8988T (cell line): ENCODE results near the gene OAS3.

ENCODE experiments used
- DNase-seq: peaks from one replicate; pipeline ENCODE4 v3.0.0; 2011

OAS3 gene

DNA sequence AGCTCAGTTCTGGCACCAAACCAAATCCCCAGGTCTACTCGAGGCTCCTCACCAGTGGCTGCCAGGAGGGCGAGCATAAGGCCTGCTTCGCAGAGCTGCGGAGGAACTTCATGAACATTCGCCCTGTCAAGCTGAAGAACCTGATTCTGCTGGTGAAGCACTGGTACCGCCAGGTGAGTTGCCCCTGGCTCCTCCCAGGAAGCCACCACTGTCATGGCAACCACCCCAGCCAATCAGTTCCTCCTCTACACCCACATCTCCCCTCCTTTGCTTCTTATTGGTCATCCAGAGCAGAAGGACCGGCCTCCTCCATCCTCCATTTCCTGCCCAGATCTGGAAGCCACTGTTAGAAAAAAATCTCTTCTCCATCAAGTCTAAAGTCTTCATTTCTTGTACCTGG lies 22.8 kb downstream of the OAS3 start:
- DNase-seq = no peak

DNA sequence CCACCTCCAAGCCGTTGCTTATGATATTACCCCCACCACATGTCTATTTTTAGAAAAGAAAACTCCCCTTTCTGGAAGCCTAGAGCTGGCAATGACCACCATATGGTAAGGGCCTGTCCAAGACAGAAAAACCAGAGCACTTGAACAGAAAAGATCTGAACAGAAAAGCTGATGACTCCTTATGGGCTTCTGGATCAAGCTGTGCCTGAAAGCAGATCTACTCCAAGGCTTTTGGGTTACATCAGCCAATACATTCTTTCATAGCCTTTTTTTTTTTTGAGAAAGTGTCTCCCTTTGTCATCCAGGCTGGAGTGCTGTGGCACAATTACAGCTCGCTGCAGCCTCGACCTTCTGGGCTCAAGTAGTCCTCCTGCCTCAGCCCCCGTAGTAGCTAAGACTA lies 23.3 kb downstream of the OAS3 start:
- DNase-seq = no peak

DNA sequence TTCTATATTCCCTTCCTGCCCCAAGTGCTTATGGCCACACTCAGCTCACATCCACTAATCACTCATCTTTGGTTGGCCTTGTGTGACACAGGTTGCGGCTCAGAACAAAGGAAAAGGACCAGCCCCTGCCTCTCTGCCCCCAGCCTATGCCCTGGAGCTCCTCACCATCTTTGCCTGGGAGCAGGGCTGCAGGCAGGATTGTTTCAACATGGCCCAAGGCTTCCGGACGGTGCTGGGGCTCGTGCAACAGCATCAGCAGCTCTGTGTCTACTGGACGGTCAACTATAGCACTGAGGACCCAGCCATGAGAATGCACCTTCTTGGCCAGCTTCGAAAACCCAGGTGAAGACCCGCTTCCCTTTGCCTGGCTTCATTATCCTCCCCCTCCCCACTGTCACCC lies 24.3 kb downstream of the OAS3 start:
- DNase-seq = no peak

DNA sequence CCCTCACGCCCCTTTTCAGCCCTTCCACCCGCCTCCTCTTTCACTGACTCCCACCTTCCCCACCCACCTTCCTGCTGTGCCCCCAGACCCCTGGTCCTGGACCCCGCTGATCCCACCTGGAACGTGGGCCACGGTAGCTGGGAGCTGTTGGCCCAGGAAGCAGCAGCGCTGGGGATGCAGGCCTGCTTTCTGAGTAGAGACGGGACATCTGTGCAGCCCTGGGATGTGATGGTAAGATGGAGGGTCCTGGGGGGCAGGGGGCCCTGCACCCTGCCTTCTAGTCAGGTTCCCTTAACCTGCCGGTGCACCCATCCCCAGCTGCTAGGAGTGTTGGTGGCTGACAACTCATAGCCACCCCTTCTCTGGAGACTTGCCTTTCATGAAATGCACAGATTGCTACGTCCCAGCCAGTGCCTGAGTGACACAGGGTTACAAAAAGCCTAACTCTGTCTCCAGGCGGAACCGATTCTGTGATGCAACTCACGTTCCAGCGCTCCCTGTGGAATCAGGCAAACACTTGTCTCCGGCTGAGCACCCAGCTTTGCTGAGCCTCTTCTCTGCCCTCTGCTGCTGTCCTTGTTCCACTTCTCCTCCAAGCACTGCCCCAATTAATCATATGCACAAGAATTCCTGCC lies 25.1 kb downstream of the OAS3 start:
- DNase-seq = no peak

DNA sequence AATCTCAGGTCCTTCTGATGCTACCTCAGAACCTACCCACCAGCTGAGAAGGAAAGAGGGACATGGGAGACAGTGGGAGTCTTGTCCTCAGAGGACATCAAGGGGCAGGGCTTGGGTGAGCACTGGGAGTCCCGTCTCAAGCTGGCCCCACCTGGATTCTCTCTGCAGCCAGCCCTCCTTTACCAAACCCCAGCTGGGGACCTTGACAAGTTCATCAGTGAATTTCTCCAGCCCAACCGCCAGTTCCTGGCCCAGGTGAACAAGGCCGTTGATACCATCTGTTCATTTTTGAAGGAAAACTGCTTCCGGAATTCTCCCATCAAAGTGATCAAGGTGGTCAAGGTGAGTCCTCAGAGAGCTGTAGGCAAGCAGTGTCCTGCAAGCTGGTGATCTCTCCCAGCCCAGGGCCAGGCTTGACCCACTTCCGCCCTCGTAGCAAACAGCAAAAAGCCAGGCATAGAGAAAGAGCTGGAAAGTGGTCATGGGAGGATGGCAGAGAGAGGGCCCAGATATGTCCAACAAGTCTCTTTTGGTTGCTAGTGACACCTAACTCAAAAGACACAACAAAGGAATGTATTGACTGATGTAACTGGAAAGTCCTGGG lies 25.9 kb downstream of the OAS3 start:
- DNase-seq = no peak

DNA sequence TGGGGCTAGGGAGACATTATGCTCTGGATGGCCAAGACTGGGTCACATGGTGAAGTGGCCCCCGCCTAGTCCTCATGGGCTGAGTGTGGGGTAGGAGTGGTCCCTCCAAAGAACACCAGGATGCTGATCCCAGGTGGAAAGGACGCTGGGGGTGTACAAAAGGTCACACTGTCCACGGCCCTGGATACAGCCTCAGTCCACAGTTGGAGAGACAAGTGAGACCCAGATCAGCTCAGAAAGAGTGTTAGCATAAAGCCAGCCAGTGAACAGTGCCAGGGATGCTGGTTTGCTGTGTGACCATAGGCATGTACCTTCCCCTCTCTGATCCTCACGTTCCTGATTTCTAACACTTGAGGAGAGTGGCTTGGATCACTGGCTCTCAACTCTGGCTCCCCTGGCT lies 26.6 kb downstream of the OAS3 start:
- no peak for DNase-seq

DNA sequence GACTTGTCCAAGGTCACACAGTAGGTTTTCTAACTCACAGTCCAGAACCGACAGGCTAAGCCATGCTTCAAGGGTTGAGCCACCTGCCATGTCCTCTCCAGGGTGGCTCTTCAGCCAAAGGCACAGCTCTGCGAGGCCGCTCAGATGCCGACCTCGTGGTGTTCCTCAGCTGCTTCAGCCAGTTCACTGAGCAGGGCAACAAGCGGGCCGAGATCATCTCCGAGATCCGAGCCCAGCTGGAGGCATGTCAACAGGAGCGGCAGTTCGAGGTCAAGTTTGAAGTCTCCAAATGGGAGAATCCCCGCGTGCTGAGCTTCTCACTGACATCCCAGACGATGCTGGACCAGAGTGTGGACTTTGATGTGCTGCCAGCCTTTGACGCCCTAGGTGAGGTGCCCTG lies 27.4 kb downstream of the OAS3 start:
- DNase-seq = no peak

DNA sequence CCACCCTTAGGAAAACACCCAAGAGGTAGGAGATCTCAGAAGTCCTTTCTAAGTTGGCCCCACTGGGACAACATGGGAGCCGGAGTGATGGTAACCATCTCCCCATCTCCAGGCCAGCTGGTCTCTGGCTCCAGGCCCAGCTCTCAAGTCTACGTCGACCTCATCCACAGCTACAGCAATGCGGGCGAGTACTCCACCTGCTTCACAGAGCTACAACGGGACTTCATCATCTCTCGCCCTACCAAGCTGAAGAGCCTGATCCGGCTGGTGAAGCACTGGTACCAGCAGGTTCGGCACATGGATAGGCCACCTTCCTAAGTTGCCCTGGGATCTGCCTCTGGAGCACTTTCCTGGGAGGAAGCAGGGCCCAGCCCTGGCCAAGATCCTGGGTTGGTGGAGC lies 29.0 kb downstream of the OAS3 start:
- no peak for DNase-seq

DNA sequence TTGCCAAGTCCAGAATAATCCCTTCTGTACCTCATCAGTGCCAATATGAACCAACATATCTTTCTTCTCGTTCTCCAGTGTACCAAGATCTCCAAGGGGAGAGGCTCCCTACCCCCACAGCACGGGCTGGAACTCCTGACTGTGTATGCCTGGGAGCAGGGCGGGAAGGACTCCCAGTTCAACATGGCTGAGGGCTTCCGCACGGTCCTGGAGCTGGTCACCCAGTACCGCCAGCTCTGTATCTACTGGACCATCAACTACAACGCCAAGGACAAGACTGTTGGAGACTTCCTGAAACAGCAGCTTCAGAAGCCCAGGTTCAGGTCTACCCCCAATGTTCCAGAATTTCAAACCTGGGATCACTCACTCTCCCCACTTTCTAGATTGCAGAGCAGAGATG lies 29.6 kb downstream of the OAS3 start:
- DNase-seq = no peak

DNA sequence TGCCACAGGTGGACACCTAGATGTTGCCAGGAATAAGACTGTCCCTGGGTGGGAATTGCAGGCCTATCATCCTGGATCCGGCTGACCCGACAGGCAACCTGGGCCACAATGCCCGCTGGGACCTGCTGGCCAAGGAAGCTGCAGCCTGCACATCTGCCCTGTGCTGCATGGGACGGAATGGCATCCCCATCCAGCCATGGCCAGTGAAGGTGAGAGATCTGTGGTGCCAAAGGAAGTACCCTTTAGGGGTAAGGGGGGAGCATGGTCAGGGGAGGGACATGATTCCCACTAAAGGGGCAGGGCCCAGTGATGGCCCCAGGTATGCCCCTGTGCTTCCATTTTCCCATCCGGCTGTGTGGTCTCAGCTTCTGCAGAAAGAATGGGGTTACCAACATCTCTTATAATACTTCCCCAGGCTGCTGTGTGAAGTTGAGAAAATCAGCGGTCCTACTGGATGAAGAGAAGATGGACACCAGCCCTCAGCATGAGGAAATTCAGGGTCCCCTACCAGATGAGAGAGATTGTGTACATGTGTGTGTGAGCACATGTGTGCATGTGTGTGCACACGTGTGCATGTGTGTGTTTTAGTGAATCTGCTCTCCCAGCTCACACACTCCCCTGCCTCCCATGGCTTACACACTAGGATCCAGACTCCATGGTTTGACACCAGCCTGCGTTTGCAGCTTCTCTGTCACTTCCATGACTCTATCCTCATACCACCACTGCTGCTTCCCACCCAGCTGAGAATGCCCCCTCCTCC lies 31.5 kb downstream of the OAS3 start:
- no peak for DNase-seq

DNA sequence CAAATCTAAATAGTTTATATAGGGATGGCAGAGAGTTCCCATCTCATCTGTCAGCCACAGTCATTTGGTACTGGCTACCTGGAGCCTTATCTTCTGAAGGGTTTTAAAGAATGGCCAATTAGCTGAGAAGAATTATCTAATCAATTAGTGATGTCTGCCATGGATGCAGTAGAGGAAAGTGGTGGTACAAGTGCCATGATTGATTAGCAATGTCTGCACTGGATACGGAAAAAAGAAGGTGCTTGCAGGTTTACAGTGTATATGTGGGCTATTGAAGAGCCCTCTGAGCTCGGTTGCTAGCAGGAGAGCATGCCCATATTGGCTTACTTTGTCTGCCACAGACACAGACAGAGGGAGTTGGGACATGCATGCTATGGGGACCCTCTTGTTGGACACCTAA lies 32.1 kb downstream of the OAS3 start:
- no peak for DNase-seq

DNA sequence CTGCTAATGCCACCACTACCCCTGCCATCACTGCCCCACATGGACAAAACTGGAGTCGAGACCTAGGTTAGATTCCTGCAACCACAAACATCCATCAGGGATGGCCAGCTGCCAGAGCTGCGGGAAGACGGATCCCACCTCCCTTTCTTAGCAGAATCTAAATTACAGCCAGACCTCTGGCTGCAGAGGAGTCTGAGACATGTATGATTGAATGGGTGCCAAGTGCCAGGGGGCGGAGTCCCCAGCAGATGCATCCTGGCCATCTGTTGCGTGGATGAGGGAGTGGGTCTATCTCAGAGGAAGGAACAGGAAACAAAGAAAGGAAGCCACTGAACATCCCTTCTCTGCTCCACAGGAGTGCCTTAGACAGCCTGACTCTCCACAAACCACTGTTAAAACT lies 33.0 kb downstream of the OAS3 start:
- no peak for DNase-seq

DNA sequence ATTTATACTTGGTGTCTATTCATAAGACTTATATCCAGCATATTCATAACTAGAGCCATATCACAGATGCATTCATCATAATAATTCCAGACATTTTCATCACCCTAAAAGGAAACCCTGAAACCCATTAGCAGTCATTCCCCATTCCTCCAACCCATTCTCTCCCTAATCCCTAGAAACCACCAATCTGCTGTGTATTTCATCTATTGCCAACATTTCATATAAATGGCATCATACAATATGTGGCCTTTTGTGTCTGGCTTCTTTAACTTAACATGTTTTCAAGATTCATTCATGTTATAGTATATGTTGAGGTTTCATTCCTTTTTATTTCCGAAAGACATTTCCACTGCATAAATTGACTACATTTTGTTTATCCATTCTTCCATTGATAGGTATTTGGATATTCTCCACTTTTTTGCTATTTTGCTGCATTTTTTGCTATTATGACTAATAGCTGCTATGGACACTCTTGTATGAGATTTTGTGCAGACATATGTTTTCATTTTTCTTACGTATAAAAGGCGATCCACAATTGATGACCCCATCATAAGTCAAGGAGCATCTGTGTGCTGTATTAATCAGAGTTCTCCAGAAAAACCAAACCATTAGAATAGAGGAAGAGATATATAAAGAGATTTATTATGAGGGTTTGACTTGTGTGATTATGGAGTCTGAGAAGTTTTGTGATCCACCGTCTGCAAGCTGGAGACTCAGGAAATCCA lies 34.9 kb downstream of the OAS3 start:
- no peak for DNase-seq

DNA sequence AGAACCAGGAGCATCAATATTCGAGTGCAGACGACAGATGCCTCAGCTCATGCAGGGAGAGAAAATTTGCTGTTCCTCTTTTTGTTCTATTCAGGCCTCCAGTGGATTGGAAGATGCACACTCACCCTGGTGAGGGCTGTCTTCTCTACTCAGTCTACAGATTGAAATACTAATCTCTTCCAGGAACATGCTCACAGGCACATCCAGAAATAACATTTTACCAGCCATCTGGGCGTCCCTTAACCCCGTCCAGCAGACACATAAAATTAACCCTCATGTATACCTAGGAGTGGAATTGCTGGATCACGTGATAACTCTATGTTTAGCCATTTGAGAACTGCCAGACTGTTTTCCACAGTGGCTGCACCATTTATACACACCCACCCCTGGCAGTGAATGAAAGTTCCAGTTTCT lies 35.6 kb downstream of the OAS3 start:
- no peak for DNase-seq

DNA sequence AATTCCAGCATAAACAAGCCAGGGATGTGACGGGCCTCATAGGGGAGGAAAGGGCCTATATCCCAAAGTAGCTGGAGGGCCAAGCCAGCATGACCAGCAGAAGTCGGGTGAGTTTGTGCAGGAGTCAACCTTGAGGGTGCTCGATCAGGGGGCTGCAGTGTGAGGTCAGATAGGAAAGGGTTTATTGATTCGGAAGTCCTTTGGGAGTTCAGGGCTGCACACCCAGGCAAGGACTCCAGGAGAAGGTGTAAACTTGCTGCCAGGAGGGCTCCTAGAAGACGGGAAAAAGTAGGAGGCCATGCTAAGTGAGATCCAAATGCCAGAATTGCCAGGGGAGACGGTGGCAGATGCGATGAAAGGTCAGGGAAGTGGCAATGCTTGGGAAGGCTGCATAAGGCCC lies 36.6 kb downstream of the OAS3 start:
- no peak for DNase-seq

DNA sequence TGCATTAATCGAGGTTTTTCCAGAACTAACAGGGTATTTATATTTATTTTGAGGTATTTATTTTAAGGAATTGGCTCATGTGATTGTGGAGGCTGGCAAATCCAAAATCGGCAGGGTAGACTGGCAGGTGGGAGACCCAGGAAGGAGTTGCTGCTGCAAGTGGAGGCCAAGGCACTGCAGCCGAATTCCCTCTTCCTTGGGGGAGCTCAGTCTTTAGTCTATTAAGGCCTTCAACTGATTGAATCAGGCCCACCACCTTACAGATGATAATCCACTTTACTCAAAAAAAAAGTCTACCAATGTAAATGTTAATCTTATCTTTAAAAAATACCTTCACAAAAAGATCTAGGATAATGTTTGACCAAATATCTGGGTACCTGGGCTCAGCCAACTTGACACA lies 38.9 kb downstream of the OAS3 start:
- no peak for DNase-seq

DNA sequence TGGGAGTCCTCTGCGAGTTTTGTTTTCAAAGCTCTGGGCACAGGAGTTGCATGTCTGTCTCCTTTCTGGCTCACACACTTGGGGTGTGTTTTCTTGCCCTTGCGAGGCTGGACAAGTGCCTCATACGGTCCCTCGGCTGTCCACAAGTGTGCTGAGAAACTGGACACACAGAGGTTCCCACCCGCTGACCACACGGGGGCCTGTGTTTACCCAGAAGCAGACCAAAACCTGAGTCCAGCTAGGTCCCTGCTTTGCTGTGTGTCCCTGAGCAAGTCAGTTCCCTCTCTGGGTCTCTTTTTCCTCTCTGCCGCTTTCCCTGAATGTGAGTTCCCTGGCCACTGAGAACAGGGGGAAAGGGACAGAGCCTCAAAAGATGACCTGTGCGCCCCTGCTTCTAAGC lies 39.4 kb downstream of the OAS3 start:
- DNase-seq = no peak

DNA sequence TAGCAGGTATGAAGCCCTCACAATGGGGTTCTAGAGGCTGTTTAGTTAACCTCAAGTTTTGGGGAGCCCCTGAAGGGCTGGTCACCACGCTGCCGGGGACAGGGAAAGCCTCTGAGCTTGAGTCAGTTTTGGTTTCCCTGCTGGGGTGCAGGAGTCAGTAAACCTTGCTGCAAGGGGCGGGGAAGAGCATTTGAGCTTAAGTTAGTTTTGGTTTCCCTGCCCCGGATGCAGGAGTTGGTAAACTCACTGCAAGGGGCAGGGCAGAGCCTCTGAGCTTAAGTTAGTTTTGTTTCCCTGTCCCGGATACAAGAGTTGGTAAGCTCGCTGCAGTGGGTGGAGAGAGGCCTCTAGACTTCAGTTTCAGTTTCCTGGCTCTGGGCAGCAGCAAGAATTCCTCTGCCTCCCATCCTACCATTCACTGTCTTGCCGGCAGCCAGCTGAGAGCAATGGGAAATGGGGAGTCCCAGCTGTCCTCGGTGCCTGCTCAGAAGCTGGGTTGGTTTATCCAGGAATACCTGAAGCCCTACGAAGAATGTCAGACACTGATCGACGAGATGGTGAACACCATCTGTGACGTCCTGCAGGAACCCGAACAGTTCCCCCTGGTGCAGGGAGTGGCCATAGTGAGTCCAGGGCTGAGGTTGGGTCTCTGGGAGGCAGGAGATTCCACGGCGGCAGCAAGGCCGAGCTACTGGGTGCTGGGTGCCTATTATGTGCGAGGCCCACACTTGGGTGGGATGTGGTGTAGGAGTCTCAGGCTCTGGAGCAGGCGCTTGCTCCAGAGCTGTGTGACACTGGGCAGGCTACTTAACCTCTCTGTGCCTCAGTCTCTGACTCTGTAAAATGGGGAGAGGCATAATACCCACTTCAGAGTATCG lies 40.1 kb downstream of the OAS3 start, which contains the start of gene OAS2:
TSS of gene OAS2 (plus strand) at position 357 of the 878 bp plus-strand sequence. CDS start at position 447, 90 bp downstream.
- DNase-seq = no peak

DNA sequence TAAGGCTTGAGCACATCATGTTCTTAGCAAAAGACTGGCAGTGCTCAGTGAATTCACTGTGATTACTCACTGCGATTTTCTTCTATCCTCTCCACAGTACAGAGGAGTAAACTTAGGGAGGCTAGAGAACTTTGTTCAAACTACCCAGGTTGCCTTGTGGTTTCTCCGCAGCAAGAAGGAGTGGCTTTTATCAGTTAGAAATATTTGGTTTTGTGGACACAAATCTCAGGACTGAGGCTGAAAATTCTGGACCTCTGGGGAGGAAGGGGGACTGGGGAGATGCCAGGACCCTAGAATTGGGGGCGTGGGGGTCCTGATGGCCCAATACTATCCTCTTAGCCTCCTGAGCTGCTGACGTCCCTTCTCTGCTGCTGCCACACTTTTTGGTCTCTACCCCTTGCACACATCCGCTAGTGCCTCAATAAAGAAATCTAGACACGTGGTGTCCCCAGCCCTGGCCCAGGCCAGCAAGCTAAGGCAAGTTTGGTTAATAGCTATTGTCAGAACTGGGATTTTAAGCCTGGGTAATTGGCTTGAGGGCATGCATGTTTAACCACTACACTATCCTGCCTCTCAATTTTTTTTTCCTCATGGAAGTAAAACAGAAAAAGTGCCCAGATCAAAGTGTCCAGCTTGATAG lies 40.9 kb downstream of the OAS3 start:
- no peak for DNase-seq

DNA sequence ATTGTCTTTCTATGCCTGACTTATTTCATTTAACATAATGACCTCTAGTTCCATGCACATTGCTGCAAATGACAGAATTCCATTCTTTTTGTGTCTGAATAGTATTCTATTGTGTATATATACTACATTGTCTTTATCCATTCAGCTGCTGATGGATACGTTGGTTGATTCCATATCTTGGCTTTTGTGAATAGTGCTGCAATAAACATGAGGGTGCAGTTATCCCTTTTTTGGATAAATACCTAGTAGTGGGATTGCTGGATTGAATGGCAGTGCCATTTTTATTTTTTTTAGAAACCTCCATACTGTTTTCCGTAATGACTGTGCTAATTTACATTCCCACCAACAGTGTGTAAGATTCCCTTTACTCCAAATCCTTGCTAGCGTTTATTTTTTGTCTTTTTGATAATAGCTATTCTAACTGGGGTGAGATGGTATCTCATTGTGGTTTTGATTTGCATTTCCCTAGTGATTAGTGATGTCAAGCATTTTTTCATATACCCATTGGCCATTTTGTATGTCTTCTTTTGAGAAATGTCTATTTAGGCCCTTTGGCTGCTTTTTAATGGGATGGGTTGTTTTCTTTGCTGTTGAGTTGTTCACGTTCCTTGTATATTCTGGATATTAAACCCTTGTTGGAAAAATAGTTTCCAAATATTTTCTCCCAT lies 42.4 kb downstream of the OAS3 start:
- no peak for DNase-seq

DNA sequence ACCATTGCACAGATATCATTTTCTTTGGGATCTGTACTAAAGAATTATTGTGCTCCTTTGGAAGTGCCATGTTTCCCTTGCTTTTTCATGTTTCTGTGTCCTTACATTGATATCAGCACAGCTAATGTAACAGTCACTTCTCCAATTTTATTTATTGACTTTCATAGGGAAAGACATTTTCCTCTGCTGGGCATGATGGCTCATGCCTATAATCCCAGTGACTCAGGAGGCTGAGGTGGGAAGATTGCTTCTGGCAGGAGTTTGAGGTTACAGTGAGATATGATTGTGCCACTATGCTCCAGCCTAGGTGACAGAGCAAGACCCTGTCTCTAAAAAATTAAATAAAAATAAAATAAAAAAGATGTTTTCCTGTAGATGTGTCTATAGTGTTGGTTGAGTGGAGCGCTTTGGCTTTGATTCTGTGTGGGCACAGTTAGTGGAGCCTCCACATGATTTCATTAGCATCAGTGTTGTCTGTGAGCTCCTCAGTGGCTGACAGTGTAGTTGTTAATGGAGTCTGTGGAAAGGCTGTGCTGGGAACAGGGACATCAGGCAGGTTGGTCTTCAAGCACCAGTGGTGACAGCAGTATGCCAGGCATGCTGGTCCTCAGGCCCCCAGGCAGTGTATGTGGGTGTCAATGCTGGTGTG lies 47.5 kb downstream of the OAS3 start:
- no peak for DNase-seq
